ENCODE measurements around the gene DNAI4.

Gene DNAI4

DNA sequence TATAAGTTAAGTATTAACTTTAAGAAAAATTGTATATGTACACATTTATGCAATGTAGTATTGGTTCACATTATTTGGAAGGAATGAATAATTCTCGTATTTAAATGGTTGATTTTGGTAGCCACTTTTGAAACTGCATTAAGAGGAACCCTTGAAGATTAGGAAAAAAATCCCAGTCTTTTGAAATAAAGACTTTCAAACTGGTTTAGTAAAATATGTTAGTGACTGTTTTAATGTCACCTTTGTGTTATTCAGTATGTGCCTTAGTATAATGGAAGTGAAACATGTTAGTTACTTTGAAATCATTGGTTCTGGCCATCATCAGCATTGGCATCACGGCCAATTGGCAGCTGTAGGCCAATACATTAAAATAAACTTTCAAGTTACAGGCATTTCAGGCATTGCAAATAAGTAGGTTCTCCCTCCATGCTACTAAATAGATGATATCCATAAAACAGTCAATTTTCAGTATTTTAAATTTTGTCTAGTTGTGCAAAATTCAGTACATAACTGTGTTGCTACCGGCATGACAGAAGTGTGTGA is 4.6 kb upstream of the DNAI4 start:
- TF ChIP-seq, protein P1, sequence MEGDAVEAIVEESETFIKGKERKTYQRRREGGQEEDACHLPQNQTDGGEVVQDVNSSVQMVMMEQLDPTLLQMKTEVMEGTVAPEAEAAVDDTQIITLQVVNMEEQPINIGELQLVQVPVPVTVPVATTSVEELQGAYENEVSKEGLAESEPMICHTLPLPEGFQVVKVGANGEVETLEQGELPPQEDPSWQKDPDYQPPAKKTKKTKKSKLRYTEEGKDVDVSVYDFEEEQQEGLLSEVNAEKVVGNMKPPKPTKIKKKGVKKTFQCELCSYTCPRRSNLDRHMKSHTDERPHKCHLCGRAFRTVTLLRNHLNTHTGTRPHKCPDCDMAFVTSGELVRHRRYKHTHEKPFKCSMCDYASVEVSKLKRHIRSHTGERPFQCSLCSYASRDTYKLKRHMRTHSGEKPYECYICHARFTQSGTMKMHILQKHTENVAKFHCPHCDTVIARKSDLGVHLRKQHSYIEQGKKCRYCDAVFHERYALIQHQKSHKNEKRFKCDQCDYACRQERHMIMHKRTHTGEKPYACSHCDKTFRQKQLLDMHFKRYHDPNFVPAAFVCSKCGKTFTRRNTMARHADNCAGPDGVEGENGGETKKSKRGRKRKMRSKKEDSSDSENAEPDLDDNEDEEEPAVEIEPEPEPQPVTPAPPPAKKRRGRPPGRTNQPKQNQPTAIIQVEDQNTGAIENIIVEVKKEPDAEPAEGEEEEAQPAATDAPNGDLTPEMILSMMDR (conservative IDR thresholded peaks at IDR 0.05; ENCODE audit: control insufficient read depth, insufficient read depth, low read depth, low read length) = no peak
- H3K4me3 ChIP-seq (ENCODE audit: control insufficient read depth, low read depth, low read length) = peak overlapping the region; percentile 63
- DNase-seq (ENCODE audit: low read depth) = no peak

DNA sequence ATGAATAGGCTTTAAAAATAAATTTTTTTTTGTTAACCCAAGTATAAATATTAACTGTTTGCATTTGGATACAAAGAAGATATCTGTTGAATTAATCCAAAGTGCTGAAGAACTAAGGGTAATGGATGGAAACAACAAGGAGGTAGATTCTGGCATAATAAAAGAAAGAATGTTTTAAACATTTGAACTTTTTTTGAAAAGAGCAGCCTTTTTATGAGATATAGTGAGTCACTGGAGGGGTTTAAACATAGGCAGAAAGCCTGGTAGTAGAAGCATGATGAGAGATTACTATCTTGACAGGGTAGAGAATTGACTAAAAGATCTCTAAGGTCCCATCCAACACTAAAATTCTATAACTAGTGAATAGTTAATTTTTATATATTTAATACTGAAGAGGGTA is 2.9 kb upstream of the DNAI4 start:
- TF ChIP-seq, protein P1 (conservative IDR thresholded peaks at IDR 0.05; ENCODE audit: control insufficient read depth, insufficient read depth, low read depth, low read length) = no peak
- no peak for DNase-seq (ENCODE audit: low read depth)
- H3K4me3 ChIP-seq (ENCODE audit: control insufficient read depth, low read depth, low read length) = no peak overlapping the region

DNA sequence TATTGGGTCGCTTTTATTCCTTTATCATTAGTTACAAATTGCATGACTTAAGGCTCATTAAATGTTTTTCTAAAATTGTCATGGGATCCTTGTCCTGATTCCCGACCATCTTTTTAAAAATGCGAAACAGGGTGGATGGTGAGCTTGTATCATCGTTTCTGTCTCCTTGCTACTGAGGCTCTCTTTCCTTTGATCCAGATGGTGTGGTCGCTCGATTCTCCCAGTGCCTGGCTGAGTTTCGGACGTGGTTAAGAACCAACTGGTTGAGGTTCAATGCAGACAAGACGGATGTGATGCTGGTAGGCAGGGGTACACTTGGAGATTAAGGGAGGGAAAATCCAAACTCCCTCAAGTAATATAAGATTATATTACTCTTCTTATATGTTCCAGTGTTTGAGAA is 1.3 kb upstream of the DNAI4 start:
- TF ChIP-seq, protein P1 (conservative IDR thresholded peaks at IDR 0.05; ENCODE audit: control insufficient read depth, insufficient read depth, low read depth, low read length) = no peak
- no peak for DNase-seq (ENCODE audit: low read depth)
- peak overlapping the region; percentile 82 for H3K4me3 ChIP-seq (ENCODE audit: control insufficient read depth, low read depth, low read length)

DNA sequence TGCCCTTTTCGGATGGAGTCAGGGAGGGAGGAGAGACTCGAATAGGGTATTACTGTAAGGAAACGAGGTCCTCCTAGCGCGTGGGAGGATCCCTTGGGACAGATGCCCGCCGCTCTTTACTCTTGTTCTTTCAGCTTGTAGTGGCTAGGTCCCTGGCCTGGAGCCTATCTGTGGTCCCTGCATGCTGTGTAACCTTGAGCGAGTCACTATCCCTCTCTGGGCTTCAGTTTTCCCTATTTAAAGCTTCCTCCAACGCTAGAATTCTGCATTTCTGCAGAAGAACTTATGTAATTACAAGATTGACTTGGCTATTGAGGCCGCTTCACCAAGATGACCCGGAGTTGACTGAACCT is 878 bp upstream of the DNAI4 start:
- H3K4me3 ChIP-seq (ENCODE audit: control insufficient read depth, low read depth, low read length) = peak overlapping the region; percentile 82
- no peak for DNase-seq (ENCODE audit: low read depth)
- TF ChIP-seq, protein P1 (conservative IDR thresholded peaks at IDR 0.05; ENCODE audit: control insufficient read depth, insufficient read depth, low read depth, low read length) = no peak

DNA sequence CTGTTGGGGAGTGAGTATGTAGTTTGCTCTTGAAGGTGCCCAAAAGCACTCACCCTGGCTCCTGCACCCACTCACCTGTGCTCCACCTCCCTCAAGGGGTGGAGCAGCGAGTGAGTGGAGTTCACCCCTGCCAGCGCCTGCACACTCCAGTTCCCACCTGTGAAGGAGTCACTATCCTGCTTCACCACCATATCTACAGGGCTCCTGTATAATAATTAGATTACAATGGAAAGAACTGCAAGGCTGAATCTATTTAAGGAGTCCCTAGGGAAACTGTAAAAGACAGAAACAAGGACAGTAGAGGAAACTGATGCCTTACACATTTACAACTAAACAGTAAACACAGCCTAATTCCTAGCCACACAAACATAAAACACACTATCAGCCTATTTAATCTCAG is 4.1 kb downstream of the DNAI4 start:
- no peak overlapping the region for H3K4me3 ChIP-seq (ENCODE audit: control insufficient read depth, low read depth, low read length)
- no peak for DNase-seq (ENCODE audit: low read depth)
- TF ChIP-seq, protein P1 (conservative IDR thresholded peaks at IDR 0.05; ENCODE audit: control insufficient read depth, insufficient read depth, low read depth, low read length) = no peak

DNA sequence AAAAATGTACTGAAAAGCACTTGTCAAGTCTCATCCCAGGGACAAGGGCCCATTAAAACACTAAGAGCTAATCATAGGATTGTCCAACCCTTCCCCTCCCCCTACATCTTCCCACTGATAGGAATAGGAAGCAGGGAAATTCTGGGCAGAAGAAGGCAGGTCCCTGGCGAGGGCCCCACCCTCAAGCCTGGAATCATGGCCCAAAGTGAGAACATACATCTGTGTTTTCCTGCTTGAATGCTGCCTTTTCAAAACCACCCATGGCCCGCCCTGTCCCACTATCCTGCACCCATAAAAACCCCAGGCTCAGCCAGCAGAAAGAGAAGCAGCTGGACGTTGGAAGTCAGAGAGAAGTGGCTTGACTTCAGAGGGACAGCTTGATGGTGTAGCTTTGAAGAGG is 4.8 kb downstream of the DNAI4 start:
- no peak overlapping the region for H3K4me3 ChIP-seq (ENCODE audit: control insufficient read depth, low read depth, low read length)
- TF ChIP-seq, protein P1 (conservative IDR thresholded peaks at IDR 0.05; ENCODE audit: control insufficient read depth, insufficient read depth, low read depth, low read length) = no peak
- no peak for DNase-seq (ENCODE audit: low read depth)

DNA sequence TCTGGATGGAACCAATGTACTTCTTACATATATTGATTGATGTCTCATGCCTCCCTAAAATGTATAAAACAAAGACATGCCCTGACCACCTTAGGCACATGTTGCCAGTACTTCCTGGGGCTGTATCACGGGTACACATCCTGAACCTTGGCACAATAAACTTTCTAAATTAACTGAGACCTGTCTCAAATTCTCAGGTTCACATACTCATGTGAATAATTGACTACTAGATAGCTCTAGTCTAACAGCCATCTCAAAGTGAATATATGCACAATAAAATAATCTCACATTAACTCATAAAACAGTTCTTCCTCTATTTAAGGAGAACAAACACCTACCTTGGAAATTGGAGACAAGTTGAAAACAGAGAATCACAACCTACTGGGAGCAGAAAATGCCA is 5.6 kb downstream of the DNAI4 start:
- TF ChIP-seq, protein P1 (conservative IDR thresholded peaks at IDR 0.05; ENCODE audit: control insufficient read depth, insufficient read depth, low read depth, low read length) = no peak
- DNase-seq (ENCODE audit: low read depth) = no peak
- no peak overlapping the region for H3K4me3 ChIP-seq (ENCODE audit: control insufficient read depth, low read depth, low read length)

Measured in fibroblast of mammary gland (primary cell).